Measurements from ENCODE around the gene CD200.

Gene CD200

DNA sequence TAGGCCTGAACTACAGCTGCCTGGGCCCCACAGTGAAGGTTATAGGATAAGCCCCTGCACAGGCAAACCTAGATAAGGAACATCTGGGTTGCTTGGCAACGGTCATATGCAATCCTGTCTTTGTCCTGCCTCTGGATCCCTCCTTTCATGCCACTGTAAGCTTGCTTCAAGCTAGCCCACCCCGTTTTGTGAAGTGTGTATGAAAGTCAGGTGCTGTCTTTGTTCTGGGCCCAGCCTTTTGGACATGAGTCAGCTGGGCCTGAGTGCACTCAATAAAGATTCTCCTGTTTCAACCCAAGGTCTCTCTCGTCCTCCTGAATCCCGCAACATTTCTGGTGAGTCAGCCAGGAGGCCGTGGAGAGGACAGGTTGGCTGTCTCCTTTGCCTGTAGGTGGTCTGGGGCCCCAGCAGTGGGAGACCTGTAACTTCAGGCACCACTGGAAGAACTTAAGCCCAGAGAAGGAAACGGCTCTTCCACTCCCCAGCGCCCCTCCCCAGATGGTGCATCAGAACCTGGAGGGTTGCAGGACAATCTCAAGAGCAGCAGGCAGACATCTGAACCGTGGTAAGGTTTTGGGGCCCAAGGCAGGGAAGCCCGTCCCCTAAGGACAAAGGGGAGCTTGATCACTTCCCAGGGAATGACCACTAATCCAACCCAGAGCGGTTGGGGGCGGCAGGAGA lies 30.7 kb upstream of the CD200 start:
- Mint-ChIP-seq H3K9me3 (peaks cover 4% of the 10 kb centered on the region), H3K4me1 (peaks cover 1% of the 10 kb centered on the region), H3K4me3 (no peak overlapping the region), H3K36me3 (ENCODE audit: low read depth) (no peaks in the 10 kb centered on the region), H3K27ac (no peak overlapping the region), H3K27me3 (ENCODE audit: low read depth, poor library complexity) (no peaks in the 10 kb centered on the region)
- TF ChIP-seq, protein P1, sequence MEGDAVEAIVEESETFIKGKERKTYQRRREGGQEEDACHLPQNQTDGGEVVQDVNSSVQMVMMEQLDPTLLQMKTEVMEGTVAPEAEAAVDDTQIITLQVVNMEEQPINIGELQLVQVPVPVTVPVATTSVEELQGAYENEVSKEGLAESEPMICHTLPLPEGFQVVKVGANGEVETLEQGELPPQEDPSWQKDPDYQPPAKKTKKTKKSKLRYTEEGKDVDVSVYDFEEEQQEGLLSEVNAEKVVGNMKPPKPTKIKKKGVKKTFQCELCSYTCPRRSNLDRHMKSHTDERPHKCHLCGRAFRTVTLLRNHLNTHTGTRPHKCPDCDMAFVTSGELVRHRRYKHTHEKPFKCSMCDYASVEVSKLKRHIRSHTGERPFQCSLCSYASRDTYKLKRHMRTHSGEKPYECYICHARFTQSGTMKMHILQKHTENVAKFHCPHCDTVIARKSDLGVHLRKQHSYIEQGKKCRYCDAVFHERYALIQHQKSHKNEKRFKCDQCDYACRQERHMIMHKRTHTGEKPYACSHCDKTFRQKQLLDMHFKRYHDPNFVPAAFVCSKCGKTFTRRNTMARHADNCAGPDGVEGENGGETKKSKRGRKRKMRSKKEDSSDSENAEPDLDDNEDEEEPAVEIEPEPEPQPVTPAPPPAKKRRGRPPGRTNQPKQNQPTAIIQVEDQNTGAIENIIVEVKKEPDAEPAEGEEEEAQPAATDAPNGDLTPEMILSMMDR (IDR thresholded peaks at IDR 0.05) = no peak
- no peak for DNase-seq

DNA sequence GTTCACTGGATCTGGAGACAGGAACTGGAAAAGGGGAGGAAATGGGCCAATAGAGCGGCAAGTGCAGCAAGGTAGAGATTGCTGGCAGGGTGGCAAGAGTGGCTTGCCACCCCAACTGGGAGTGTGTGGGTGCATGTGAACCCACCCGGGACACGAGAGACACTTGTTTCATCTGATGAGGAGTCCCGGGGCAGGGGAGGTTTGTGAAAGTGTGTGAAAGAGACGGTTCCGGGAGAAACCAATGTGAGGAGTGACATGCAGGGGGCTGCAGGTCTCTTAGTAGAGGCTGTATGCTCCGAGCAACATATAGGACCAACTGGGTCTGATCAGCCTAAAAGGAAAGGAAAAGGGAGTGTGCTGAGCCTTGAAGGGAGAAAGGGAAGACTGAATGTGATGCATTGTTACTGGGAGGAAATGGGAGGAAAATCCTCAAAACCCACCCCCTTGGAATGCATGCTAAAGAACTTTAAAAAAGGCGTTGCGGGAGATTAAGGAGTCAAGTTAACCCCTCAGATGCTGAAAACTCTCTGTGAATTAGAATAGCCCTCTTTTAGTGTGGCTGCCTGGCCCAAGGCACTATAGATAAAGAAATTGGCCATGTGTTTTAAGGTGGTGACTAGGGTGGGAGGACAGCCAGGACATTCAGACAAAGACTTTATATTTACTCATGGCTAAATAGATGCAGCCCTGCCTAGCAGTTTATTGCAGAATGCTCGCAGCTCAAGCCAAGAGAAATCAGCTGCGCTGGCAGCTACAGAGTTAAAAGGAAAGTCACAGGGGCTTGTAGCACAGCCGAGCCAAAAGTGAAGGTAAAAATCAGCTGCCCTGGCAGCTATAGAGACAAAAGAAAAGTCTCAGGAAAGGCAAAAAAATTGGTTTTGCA lies 29.8 kb upstream of the CD200 start:
- Mint-ChIP-seq H3K27me3 (ENCODE audit: low read depth, poor library complexity) (no peaks in the 10 kb centered on the region), H3K36me3 (ENCODE audit: low read depth) (no peaks in the 10 kb centered on the region), H3K9me3 (peaks cover 4% of the 10 kb centered on the region), H3K27ac (no peak overlapping the region), H3K4me1 (peaks cover 2% of the 10 kb centered on the region), H3K4me3 (no peak overlapping the region)
- TF ChIP-seq, protein P1 (IDR thresholded peaks at IDR 0.05) = no peak
- no peak for DNase-seq

DNA sequence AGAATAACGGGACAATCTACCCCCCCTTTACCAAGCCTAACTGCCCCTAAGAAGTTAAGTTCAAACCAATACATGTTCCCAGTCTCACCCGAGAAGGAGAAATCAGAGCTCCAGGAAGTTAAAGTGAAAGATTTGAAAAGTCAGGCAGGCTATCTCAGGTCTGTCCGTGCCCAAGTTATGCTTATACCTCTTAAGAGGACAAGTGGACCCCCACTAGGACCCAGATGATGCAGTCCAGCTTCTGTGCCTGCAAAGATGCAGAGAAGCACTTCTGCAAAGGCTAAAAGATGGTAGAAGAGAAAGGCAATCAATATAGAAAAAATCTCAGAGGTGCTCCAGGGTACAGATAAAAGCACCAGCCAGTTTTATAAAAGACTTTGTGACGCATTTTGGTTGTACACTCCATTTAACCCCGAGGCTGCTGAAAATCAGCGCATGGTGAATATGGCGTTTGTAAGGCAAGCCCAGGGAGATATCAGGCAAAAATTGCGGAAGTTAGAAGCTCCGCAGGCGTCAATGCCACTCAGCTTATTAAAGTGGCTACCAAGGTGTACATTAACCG lies 29.1 kb upstream of the CD200 start:
- H3K4me3 Mint-ChIP-seq = no peak overlapping the region
- no peaks in the 10 kb centered on the region for H3K36me3 Mint-ChIP-seq (ENCODE audit: low read depth)
- H3K9me3 Mint-ChIP-seq = peaks cover 4% of the 10 kb centered on the region
- TF ChIP-seq, protein P1 (IDR thresholded peaks at IDR 0.05) = no peak
- DNase-seq = no peak
- H3K27me3 Mint-ChIP-seq (ENCODE audit: low read depth, poor library complexity) = no peaks in the 10 kb centered on the region
- peaks cover 8% of the 10 kb centered on the region for H3K4me1 Mint-ChIP-seq
- H3K27ac Mint-ChIP-seq = no peak overlapping the region

DNA sequence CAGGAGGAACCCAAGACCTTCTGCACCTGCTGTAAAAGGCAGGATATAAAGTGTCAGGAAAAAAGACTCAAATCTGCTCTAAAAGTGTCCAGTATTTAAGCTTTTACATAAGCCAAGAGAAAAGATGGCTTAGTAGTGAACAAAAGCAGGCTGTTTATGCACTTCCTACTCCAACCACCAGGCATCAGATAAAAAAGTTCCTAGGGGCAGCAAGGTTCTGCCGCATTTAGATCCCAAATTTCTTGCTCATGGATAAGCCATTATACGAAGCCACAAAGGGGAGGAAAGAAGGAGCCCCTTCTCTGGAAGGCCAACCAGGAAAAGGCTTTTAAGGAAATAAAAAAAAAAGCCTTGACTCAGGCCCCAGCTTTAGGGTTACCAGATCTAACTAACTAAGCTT lies 28.3 kb upstream of the CD200 start:
- no peak for DNase-seq
- no peak overlapping the region for H3K4me3 Mint-ChIP-seq

DNA sequence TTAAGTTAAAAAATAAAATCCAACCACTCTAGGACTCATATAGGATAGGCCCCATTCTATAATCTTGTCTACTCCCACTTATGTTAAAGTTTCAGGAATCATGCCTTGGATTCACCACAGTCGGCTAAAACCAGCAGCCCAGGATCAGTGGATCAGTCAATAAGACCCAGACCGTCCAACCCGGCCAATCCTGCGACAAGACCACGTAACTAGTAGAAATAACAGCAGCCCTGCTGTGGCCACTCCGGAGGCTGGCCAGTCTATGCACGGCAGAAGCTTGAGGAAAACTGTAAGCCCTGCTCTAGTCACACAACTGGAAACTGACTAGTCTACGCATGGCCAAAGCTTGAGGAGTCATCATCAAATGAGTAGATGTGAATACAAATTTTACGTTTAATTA lies 26.1 kb upstream of the CD200 start:
- DNase-seq = no peak
- TF ChIP-seq, protein P1 (IDR thresholded peaks at IDR 0.05) = no peak
- H3K4me3 Mint-ChIP-seq = no peak overlapping the region
- no peaks in the 10 kb centered on the region for H3K36me3 Mint-ChIP-seq (ENCODE audit: low read depth)
- H3K4me1 Mint-ChIP-seq = peaks cover 8% of the 10 kb centered on the region
- no peaks in the 10 kb centered on the region for H3K9me3 Mint-ChIP-seq
- H3K27me3 Mint-ChIP-seq (ENCODE audit: low read depth, poor library complexity) = no peaks in the 10 kb centered on the region
- H3K27ac Mint-ChIP-seq = no peak overlapping the region

More for the DNA sequence above, 28.3 kb upstream of the CD200 start:
- TF ChIP-seq, protein P1 (IDR thresholded peaks at IDR 0.05) = no peak
- H3K4me1 Mint-ChIP-seq = peaks cover 8% of the 10 kb centered on the region
- H3K27ac Mint-ChIP-seq = no peak overlapping the region
- H3K27me3 Mint-ChIP-seq (ENCODE audit: low read depth, poor library complexity) = no peaks in the 10 kb centered on the region
- no peaks in the 10 kb centered on the region for H3K36me3 Mint-ChIP-seq (ENCODE audit: low read depth)
- H3K9me3 Mint-ChIP-seq = peaks cover 4% of the 10 kb centered on the region
